ENCODE results near the gene GPR137B. TPM values are rescaled to one million over a fixed set of nuclear protein-coding genes. Genes with fewer than 3 reads are reported as not detected.

The GPR137B gene
- total and polyA plus RNA-seq, 2 of the 13 experiments (the other 11 are each of a cell fraction or from before 2014, with no cell fraction given), result 0.31 to 0.41 TPM

DNA sequence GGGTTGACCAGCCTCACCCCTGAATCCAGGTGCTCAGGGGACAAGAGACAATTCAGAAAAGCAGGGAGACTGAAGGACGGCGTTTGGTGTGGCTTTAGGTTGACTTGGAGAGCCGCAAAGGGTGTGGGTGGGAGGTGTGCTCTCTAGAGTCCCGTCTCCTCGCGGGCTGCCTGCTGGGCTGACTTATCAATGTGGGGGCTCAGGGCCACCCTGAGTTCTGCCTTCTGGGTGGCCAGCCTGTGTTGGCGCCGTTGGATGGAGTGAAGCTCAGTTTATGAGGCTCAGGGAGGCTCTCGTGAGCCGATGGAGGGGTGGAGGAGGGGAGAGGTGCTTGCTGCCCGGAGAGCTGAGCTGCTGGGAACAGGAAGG lies 13.0 kb downstream of the GPR137B start:
- no peak overlapping the region for H3K4me2 ChIP-seq (ENCODE audit: low read depth, low read length)
- no peak overlapping the region for H3K9ac ChIP-seq (ENCODE audit: insufficient read depth, low read depth, low read length)
- H3K79me2 ChIP-seq (ENCODE audit: insufficient read depth, low read length), result no peaks in the 10 kb centered on the region
- DNase-seq (ENCODE audit: low spot score) (no peak), FAIRE-seq (no peak), ATAC-seq (no peak)
- in situ Hi-C loops (cut with HindIII; ENCODE audit: extremely low pct_ligation_motif_present, low pct_unique_long_range_greater_than_20kb) (no loop called here), intact Hi-C loops (cut with micrococcal nuclease; ENCODE audit: unreplicated experiment) (no loop called here)
- no peaks in the 10 kb centered on the region for H3K36me3 ChIP-seq (replicated peaks in 1 of 2; ENCODE audit: control insufficient read depth in 1 of 2, insufficient read depth in 2 of 2, low read length in 2 of 2)
- BruUV-seq (replicated peaks), result no TSS peak
- no peaks in the 10 kb centered on the region for H4K20me1 ChIP-seq (ENCODE audit: insufficient read depth, low read length)
- H3K27ac ChIP-seq (ENCODE audit: extremely low read length, insufficient read depth, low read length), result no peak overlapping the region
- no peak overlapping the region for H2AFZ ChIP-seq (ENCODE audit: low read length)
- no peak overlapping the region for H3K4me3 ChIP-seq (replicated peaks in 1 of 3; ENCODE audit: insufficient read depth in 1 of 3, low read depth in 2 of 3, low read length in 3 of 3)
- WGBS (ENCODE audit: low lambda C conversion rate), result 36% methylated on average over 11 of the region's 11 CpGs
- ChIA-PET CTCF (ENCODE audit: low intra/inter-chr PET ratio, low total read pairs) (no interaction called here), POLR2A (no interaction called here)
- peaks cover 10% of the 10 kb centered on the region; the same call in 1 of the 2 replicates for H3K4me1 ChIP-seq (ENCODE audit: insufficient read depth, low read length)
- H3K9me3 ChIP-seq (ENCODE audit: low read length), result no peaks in the 10 kb centered on the region
- TF ChIP-seq NFKB2 (CRISPR knock-in tag; IDR thresholded peaks at IDR 0.05; ENCODE audit: borderline replicate concordance), result no peak
- TF ChIP-seq, protein P1, sequence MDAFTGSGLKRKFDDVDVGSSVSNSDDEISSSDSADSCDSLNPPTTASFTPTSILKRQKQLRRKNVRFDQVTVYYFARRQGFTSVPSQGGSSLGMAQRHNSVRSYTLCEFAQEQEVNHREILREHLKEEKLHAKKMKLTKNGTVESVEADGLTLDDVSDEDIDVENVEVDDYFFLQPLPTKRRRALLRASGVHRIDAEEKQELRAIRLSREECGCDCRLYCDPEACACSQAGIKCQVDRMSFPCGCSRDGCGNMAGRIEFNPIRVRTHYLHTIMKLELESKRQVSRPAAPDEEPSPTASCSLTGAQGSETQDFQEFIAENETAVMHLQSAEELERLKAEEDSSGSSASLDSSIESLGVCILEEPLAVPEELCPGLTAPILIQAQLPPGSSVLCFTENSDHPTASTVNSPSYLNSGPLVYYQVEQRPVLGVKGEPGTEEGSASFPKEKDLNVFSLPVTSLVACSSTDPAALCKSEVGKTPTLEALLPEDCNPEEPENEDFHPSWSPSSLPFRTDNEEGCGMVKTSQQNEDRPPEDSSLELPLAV (CRISPR knock-in tag; conservative IDR thresholded peaks at IDR 0.05; ENCODE audit: low read depth), result no peak
- no peak for TF ChIP-seq HNRNPL (IDR thresholded peaks at IDR 0.05; ENCODE audit: low read depth, low read length)
- no peak for TF ChIP-seq ZFP37 (CRISPR knock-in tag; IDR thresholded peaks at IDR 0.05; ENCODE audit: borderline replicate concordance)
- TF ChIP-seq EHMT2 (IDR thresholded peaks at IDR 0.05; ENCODE audit: borderline replicate concordance, low read depth, low read length), result no peak
- TF ChIP-seq, protein P2, sequence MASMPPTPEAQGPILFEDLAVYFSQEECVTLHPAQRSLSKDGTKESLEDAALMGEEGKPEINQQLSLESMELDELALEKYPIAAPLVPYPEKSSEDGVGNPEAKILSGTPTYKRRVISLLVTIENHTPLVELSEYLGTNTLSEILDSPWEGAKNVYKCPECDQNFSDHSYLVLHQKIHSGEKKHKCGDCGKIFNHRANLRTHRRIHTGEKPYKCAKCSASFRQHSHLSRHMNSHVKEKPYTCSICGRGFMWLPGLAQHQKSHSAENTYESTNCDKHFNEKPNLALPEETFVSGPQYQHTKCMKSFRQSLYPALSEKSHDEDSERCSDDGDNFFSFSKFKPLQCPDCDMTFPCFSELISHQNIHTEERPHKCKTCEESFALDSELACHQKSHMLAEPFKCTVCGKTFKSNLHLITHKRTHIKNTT (CRISPR knock-in tag; IDR thresholded peaks at IDR 0.05), result no peak
- no peak for TF ChIP-seq PHF8 (CRISPR knock-in tag; IDR thresholded peaks at IDR 0.05)
- TF ChIP-seq, protein P3, sequence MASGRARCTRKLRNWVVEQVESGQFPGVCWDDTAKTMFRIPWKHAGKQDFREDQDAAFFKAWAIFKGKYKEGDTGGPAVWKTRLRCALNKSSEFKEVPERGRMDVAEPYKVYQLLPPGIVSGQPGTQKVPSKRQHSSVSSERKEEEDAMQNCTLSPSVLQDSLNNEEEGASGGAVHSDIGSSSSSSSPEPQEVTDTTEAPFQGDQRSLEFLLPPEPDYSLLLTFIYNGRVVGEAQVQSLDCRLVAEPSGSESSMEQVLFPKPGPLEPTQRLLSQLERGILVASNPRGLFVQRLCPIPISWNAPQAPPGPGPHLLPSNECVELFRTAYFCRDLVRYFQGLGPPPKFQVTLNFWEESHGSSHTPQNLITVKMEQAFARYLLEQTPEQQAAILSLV (CRISPR knock-in tag; IDR thresholded peaks at IDR 0.05; ENCODE audit: borderline replicate concordance), result no peak
- no peak for TF ChIP-seq SOX13 (IDR thresholded peaks at IDR 0.05)
- TF ChIP-seq SOX13 (CRISPR knock-in tag; conservative IDR thresholded peaks at IDR 0.05 in 1 of 2, IDR thresholded peaks at IDR 0.05 in 1 of 2), result no peak
- no peak for TF ChIP-seq ZNF564 (CRISPR knock-in tag; IDR thresholded peaks at IDR 0.05)
- no peaks in the 10 kb centered on the region; a peak in 1 of 5 replicates for H3K27me3 ChIP-seq (ENCODE audit: control insufficient read depth in 1 of 2, insufficient read depth in 2 of 2, low read length in 2 of 2)

Measured in HepG2 (cell line).